GM12864 (cell line): ENCODE measurements around the gene SLC16A13.
"Not testable (repeated sequence)": the region's sequence is repeated elsewhere in the genome, so short reads cannot be mapped to it uniquely, and the experiment has no call there.

Experiments used
- DNase-seq: peaks from one replicate; pipeline ENCODE4 v3.0.0-alpha.2; 2011; ENCODE audit warnings: low read depth
- H3K4me3 ChIP-seq: 2 replicates; pipeline ENCODE4 v1.5.1; 2011; ENCODE audit warnings: mild to moderate bottlenecking, low read depth, low read length, control low read depth
- CTCF ChIP-seq: IDR thresholded peaks from 2 replicates; pipeline ENCODE4 v1.5.1; 2011; ENCODE audit warnings: low read depth, mild to moderate bottlenecking, moderate library complexity, low read length, control low read depth, inconsistent platforms; ENCODE audit errors: missing control alignments

SLC16A13 gene

GRCh38 chr17:7079581-7080455 lies 44.0 kb downstream of the SLC16A13 start, which contains the start of gene CLEC10A:
Gene CLEC10A, minus strand, starts transcription at chr17:7080251. Its CDS starts 1,439 bp downstream, at chr17:7078812.
- H3K4me3 ChIP-seq = no peak within 1 kb of the TSS
- no peak for DNase-seq
- TF ChIP-seq CTCF = no peak

GRCh38 chr17:7080456-7081041 lies 44.7 kb downstream of the SLC16A13 start:
- DNase-seq = no peak
- H3K4me3 ChIP-seq = no peak overlapping the region
- TF ChIP-seq CTCF = no peak

- no peak for DNase-seq
- TF ChIP-seq CTCF = no peak
- H3K4me3 ChIP-seq = no peak overlapping the region
Observed at GRCh38 chr17:7081341-7082062, 45.7 kb downstream of the SLC16A13 start.

GRCh38 chr17:7083592-7083991 lies 47.8 kb downstream of the SLC16A13 start:
- H3K4me3 ChIP-seq = no peak overlapping the region
- no peak for TF ChIP-seq CTCF
- DNase-seq = no peak

- no peak for TF ChIP-seq CTCF
- no peak for DNase-seq
- no peak overlapping the region for H3K4me3 ChIP-seq
Observed at GRCh38 chr17:7084088-7084487, 48.3 kb downstream of the SLC16A13 start.

- DNase-seq, H3K4me3 ChIP-seq: not testable (repeated sequence)
Observed at GRCh38 chr17:7088442-7088841, 52.6 kb downstream of the SLC16A13 start.

- DNase-seq, H3K4me3 ChIP-seq: not testable (repeated sequence)
Observed at GRCh38 chr17:7089570-7089969, 53.8 kb downstream of the SLC16A13 start.
